ENCODE results near the gene GPX1. TPM values are rescaled to one million over a fixed set of nuclear protein-coding genes. Genes with fewer than 3 reads are reported as not detected.

The GPX1 gene
- polyA plus RNA-seq, 1 donor: 126 TPM

GRCh38 chr3:49313896-49314688, 44.1 kb downstream of the GPX1 start:
- DNase-seq (ENCODE audit: low read depth): no peak

GRCh38 chr3:49311283-49311682, 46.9 kb downstream of the GPX1 start:
- no peak for DNase-seq (ENCODE audit: low read depth)

GRCh38 chr3:49310677-49311076, 47.5 kb downstream of the GPX1 start:
- no peak for DNase-seq (ENCODE audit: low read depth)

Other genes starting within 250 kb of the GPX1 start
- 36.2 TPM for gene USP19, start 237.5 kb downstream of the GPX1 start, polyA plus RNA-seq (ENCODE audit: insufficient read length)
- gene LAMB2, start 225.3 kb downstream of the GPX1 start, polyA plus RNA-seq (ENCODE audit: insufficient read length): 317 TPM
- gene CCDC71, start 192.0 kb downstream of the GPX1 start, polyA plus RNA-seq (ENCODE audit: insufficient read length): 13.1 TPM
- gene KLHDC8B, start 186.8 kb downstream of the GPX1 start, polyA plus RNA-seq (ENCODE audit: insufficient read length): 104 TPM
- 9.0 TPM for gene C3orf62, start 81.1 kb downstream of the GPX1 start, polyA plus RNA-seq (ENCODE audit: insufficient read length)
- 51.2 TPM for gene USP4, start 18.3 kb downstream of the GPX1 start, polyA plus RNA-seq (ENCODE audit: insufficient read length)
- gene RHOA, start 53.6 kb upstream of the GPX1 start, polyA plus RNA-seq (ENCODE audit: insufficient read length): 402 TPM
- gene TCTA, start 54.1 kb upstream of the GPX1 start, polyA plus RNA-seq (ENCODE audit: insufficient read length): 15.8 TPM
- 14.4 TPM for gene AMT, start 64.1 kb upstream of the GPX1 start, polyA plus RNA-seq (ENCODE audit: insufficient read length)
- 17.2 TPM for gene NICN1, start 71.0 kb upstream of the GPX1 start, polyA plus RNA-seq (ENCODE audit: insufficient read length)
- gene DAG1, start 111.9 kb upstream of the GPX1 start, polyA plus RNA-seq (ENCODE audit: insufficient read length): 218 TPM
- 1.2 TPM for gene BSN, start 196.1 kb upstream of the GPX1 start, polyA plus RNA-seq (ENCODE audit: insufficient read length)